ENCODE results near the gene MAP4K4. TPM values are rescaled to one million over a fixed set of nuclear protein-coding genes. Genes with fewer than 3 reads are reported as not detected.

MAP4K4 gene
- total RNA-seq, 1 experiment from 2014 or later, result 252 TPM

GRCh38 chr2:101812226-101812625 is 114.7 kb downstream of the MAP4K4 start:
- DNase-seq (ENCODE audit: low read depth), result no peak

- no peak for DNase-seq (ENCODE audit: low read depth)
Measured at GRCh38 chr2:101814752-101815151, 117.2 kb downstream of the MAP4K4 start.

- no peak for DNase-seq (ENCODE audit: low read depth)
Measured at GRCh38 chr2:101815154-101815553, 117.6 kb downstream of the MAP4K4 start.

DNA sequence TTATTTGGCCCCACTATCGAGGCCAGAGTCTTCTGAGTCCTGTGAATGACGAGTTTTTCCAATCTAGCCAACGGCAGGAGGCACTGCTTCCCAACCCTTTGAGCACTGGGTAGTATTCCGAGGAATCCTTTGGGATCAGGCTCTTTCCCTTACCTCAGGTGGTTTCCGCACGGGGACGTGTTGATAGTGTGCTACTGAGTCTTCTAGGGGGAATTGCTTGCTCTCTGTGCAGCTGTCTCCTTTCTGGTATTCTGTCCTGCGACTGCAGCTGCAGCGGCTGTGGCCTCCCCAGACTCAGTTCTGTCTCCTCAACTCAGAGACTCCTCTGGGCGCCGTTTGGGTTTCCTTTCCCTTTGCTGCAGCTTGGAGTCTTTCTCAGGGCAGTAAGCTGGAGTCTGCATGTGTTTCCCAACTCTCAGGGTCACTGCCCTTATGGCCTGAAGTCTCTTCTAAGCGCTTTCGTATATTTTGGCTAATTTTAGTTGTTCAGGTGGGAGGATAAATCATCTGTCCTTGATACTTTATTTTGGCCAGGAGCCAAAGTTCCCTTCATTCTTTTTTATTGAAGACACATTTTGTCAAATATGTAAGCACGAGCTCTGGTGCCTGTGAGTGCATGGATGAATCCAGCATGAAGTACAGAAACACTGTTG is 118.4 kb downstream of the MAP4K4 start:
- no peak for DNase-seq (ENCODE audit: low read depth)

- no peak for DNase-seq (ENCODE audit: low read depth)
Measured at GRCh38 chr2:101816598-101816997, 119.1 kb downstream of the MAP4K4 start.

- no peak for DNase-seq (ENCODE audit: low read depth)
Measured at GRCh38 chr2:101817481-101817880, 120.0 kb downstream of the MAP4K4 start.

DNA sequence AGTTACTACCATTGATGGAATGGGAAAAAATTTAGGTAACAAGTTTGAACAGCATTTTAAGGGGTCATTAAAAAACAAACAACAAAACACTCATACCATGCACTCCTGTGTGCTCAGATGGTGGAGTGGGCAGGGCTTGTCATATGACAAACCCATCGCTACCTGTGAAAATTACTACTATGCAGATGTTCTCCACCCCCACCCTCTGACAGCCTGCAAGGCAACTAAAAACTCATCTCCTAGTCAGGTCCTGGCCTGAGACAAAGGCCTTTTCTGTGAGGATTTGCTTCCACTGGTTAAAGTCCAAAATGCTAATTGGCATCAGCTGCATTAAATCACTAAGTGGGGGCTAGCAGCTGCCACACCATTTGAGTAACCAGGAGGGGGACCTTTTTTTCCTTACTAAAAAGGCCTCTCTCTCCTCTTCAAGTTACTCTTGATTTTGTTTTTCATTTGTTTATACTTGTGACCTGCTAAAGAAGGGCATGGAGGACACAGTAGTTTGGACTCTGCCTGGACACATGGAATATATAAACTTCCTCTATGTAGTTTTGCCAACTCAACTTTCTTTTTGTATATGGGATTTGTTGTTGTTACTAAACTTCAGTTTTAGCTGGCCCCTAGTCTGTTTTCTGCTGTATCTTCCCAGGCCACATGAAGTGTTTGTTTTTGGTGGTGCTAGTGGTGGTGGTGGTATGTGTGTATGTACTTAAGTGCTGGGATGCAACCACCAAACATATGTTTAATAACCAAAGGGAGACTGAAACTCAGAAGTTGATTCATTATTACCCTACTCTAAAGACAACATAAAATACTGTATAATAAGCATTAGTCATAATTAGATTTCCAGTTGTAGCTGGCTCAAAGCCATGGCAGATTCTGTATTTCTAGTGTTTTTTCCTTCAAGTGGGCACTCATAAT is 121.3 kb downstream of the MAP4K4 start:
- peak; percentile 80 for DNase-seq (ENCODE audit: low read depth)

DNA sequence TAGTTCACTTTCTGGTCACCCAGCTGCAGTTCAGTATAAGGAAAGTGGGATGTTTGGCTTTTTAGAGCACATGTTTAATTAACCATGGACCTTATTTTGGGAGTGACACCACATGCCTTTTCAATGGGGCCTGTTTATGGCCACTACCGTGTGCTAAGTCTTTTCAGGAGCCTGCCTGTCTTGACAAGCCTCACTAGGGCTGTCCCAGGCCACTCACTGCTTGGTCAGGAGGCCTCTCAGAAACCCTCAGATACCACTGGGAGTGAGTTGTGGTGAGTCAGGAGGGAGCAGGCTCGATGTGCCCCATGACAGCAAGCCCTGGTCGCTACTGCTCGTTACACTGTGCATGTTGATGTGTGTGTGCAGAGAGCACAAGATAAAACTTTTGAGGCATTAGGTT is 123.0 kb downstream of the MAP4K4 start:
- DNase-seq (ENCODE audit: low read depth), result peak; percentile 86

DNA sequence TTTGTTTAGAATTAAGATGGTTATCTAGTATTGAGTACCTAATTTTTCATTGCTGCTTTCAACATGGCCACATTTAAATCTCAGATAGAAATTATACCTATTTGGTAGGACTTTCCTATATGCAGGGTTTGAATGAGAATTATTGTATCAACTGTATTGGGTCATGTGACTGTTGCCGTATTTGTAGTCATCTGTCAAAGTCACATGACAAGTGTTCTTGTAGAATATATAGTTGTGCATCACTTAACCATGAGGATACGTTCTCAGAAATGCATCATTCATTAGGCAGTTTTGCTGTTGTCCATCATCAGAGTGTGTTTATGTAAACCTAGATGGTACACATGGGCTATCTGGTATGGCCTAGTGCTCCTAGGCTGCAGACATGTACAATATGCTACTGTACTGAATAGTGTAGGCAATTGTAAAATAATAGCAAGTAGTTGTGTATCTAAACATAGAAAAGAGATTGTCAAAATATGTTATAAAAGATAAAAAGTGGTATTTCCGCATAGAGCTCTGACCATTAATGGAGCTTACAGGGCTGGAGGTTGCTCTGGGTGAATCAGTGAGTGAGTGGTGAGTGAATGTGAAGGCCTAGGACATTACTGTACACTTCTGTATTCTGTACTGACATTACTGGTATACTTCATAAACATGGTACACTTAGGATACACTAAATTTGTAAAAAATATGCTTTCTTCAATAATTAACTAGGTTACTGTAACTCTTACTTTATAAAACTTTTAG is 123.7 kb downstream of the MAP4K4 start:
- DNase-seq (ENCODE audit: low read depth), result no peak

GRCh38 chr2:101821828-101822458 is 124.4 kb downstream of the MAP4K4 start:
- DNase-seq (ENCODE audit: low read depth), result no peak

GRCh38 chr2:101823347-101823791 is 125.9 kb downstream of the MAP4K4 start:
- DNase-seq (ENCODE audit: low read depth), result peak; percentile 62

DNA sequence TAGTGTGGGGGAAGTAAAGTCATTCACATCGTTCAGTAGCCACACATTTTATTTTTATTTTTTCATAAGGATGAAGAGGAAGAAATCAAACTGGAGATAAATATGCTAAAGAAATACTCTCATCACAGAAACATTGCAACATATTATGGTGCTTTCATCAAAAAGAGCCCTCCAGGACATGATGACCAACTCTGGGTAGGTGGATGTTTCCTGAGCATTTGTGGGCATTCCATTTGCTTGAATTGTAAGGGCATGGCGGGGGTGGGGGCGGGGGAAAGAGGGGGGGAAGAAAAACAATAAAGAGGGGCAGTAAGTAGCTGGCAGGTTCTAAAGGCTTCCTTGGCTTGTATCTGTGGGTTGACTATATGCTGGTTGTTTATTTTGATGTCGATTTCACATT is 126.4 kb downstream of the MAP4K4 start:
- DNase-seq (ENCODE audit: low read depth), result no peak

GRCh38 chr2:101826716-101827115 is 129.2 kb downstream of the MAP4K4 start:
- no peak for DNase-seq (ENCODE audit: low read depth)

GRCh38 chr2:101827246-101827645 is 129.7 kb downstream of the MAP4K4 start:
- peak; percentile 90 for DNase-seq (ENCODE audit: low read depth)

DNA sequence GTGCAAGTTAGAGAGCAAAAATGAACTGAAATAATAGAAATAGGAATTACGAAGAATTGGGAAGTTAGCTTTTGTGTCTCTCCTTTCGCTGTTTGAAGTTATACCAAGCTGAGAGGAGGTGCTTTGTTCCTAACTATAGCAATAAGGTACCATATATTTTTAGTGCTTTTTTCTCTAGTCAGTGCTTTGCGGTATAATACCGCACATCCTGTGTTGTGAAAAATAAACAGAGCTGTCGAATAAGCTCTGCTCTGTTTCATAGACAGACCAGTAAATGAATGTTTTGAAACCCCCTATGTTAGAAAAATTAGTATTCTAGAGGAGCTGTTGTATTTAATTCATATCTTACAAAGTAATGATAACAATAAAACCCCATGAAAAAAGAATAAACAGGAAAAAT is 130.8 kb downstream of the MAP4K4 start:
- no peak for DNase-seq (ENCODE audit: low read depth)

- no peak for DNase-seq (ENCODE audit: low read depth)
Measured at GRCh38 chr2:101828673-101829334, 131.3 kb downstream of the MAP4K4 start.

GRCh38 chr2:101829429-101829828 is 131.9 kb downstream of the MAP4K4 start:
- no peak for DNase-seq (ENCODE audit: low read depth)

GRCh38 chr2:101830146-101830545 is 132.6 kb downstream of the MAP4K4 start:
- DNase-seq (ENCODE audit: low read depth), result no peak

DNA sequence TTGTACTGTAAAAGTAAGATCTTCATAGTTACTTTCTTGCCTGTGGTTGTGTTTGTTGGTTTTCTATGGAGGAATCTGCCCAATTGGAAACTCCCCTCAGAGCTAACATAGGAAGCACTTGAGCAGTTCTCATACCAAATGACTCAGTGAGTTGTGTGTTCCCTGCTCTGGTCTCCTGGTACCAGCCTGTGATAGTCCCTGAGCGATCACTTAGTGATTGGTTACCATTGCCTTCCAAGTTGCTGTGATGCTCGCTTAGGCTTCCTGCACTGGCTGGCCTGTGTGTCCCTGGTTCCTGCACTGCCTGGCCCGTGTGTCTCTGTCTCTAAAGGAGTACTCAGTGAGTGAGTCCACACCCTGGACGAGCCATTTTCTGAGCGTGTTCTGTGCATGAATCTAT is 133.0 kb downstream of the MAP4K4 start:
- DNase-seq (ENCODE audit: low read depth), result peak; percentile 79

DNA sequence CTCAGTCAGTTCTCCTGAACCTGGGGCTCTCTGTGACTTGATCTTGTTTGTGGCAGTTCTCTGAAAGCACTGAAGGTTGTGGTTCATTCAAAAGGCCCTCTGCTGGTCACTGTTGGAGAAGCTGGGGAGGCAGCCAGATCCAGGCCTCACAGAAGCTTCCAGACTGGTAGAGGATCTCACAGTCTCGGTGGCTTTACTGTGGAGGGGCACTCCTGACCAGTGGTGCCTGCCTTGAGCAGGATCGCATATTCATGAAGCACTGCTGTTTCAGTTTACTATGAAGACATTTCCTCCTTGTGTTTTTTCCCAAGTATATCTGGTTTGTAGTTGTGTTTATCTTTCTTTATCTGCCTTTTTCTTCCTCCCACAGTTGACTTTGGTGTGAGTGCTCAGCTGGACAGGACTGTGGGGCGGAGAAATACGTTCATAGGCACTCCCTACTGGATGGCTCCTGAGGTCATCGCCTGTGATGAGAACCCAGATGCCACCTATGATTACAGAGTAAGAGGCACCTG is 133.9 kb downstream of the MAP4K4 start:
- DNase-seq (ENCODE audit: low read depth), result peak; percentile 67

- no peak for DNase-seq (ENCODE audit: low read depth)
Measured at GRCh38 chr2:101832114-101832513, 134.6 kb downstream of the MAP4K4 start.

All from LHCN-M2 (cell line).